ENCODE data around the gene TIMM13. TPM values are rescaled to one million over a fixed set of nuclear protein-coding genes. Genes with fewer than 3 reads are reported as not detected.
A peak's percentile ranks its signal among the peaks of the same experiment; 100 is the strongest.

The TIMM13 gene
- total and polyA plus RNA-seq, 8 donors = 37.7 to 71.8 (median 48.2) TPM

- TF ChIP-seq CTCF (IDR thresholded peaks at IDR 0.05) = no peak
- Histone ChIP-seq H3K9me3 (no peaks in the 10 kb centered on the region), H3K4me3 (no peak overlapping the region), H3K36me3 (peaks cover 0 to 7% (median 0%) of the 10 kb centered on the region in 3 donors), H3K27me3 (no peaks in the 10 kb centered on the region), H3K27ac (no peak overlapping the region), H3K4me1 (peaks cover 0 to 13% (median 5%) of the 10 kb centered on the region in 3 donors)
- intact Hi-C loops (cut with DNase I) = no loop called here
- FAIRE-seq (no peak), ATAC-seq (no peak), DNase-seq (no peak)
- WGBS, 2 donors = 88 to 93% methylated on average over 25 of the region's 25 CpGs
These were observed 2.6 kb upstream of the TIMM13 start for GRCh38 chr19:2429917-2430535.

- Histone ChIP-seq H3K27ac (no peak overlapping the region), H3K4me3 (no peak overlapping the region), H3K36me3 (no peaks in the 10 kb centered on the region), H3K4me1 (peaks cover 0 to 13% (median 5%) of the 10 kb centered on the region in 3 donors), H3K27me3 (no peaks in the 10 kb centered on the region), H3K9me3 (no peaks in the 10 kb centered on the region)
- ATAC-seq (no peak), DNase-seq (peak in 1 of 6 donors; percentile 51), FAIRE-seq (no peak)
- intact Hi-C loops (cut with DNase I) = no loop called here
- WGBS, 2 donors = 80 to 87% methylated on average over 37 of the region's 37 CpGs
- no peak for TF ChIP-seq CTCF (IDR thresholded peaks at IDR 0.05)
These were observed 1.6 kb upstream of the TIMM13 start for GRCh38 chr19:2428756-2429711.

GRCh38 chr19:2428321-2428690, 920 bp upstream of the TIMM13 start:
- Histone ChIP-seq H3K4me3 (peak overlapping the region in 3 of 4 donors; percentile 80 to 92 (median 81)), H3K27me3 (no peaks in the 10 kb centered on the region), H3K36me3 (no peaks in the 10 kb centered on the region), H3K27ac (peak overlapping the region; percentile 95 to 97 (median 96)), H3K9me3 (no peaks in the 10 kb centered on the region), H3K4me1 (peaks cover 2 to 21% (median 5%) of the 10 kb centered on the region in 3 donors)
- no peak for TF ChIP-seq CTCF (IDR thresholded peaks at IDR 0.05)
- DNase-seq (peak in 5 of 6 donors; percentile 27 to 81 (median 61)), ATAC-seq (no peak), FAIRE-seq (no peak)
- 26 to 37% methylated on average over 25 of the region's 25 CpGs for WGBS, 2 donors
- intact Hi-C loops (cut with DNase I) = no loop called here

GRCh38 chr19:2426611-2427428, 566 bp downstream of the TIMM13 start:
- H3K4me1 ChIP-seq = peaks cover 5 to 24% (median 7%) of the 10 kb centered on the region in 3 donors
- peak overlapping the region; percentile 95 to 97 (median 96) for H3K27ac ChIP-seq
- TF ChIP-seq CTCF (IDR thresholded peaks at IDR 0.05) = no peak
- intact Hi-C loops (cut with DNase I) = no loop called here
- no peaks in the 10 kb centered on the region for H3K36me3 ChIP-seq
- 3 to 7% methylated on average over 59 to 66 of the region's 66 CpGs for WGBS, 2 donors
- H3K27me3 ChIP-seq = no peaks in the 10 kb centered on the region
- DNase-seq = peak; percentile 51 to 88 (median 64)
- no peaks in the 10 kb centered on the region for H3K9me3 ChIP-seq
- FAIRE-seq = no peak
- ATAC-seq = peak; percentile 5 to 27 (median 16)
- H3K4me3 ChIP-seq = peak overlapping the region; percentile 80 to 92 (median 86)

All from pancreas (tissue), 10 donors.